Coronary artery (tissue), 2 donors: Measurements from ENCODE around the gene PLCB2.
A peak's percentile ranks its signal among the peaks of the same experiment; 100 is the strongest.

ENCODE experiments used
- DNase-seq: peaks from one replicate; pipeline ENCODE4 v3.0.0-alpha.2; 2017; ENCODE audit warnings: low spot score
- H3K27ac ChIP-seq, 2 donors: fragments of 200-600 bp; sonication (generic); one replicate each; pipeline ENCODE4 v1.5.1; 2016 to 2019
- H3K4me3 ChIP-seq: fragments of 200-600 bp; sonication (generic); 2 replicates; pipeline ENCODE4 v1.5.1; 2016; ENCODE audit warnings: mild to moderate bottlenecking, moderate library complexity
- CTCF ChIP-seq: fragments of 200-600 bp; sonication (generic); IDR thresholded peaks from one replicate; pipeline ENCODE4 v1.5.1; 2019; ENCODE audit warnings: antibody characterized with exemption

PLCB2 gene

DNA sequence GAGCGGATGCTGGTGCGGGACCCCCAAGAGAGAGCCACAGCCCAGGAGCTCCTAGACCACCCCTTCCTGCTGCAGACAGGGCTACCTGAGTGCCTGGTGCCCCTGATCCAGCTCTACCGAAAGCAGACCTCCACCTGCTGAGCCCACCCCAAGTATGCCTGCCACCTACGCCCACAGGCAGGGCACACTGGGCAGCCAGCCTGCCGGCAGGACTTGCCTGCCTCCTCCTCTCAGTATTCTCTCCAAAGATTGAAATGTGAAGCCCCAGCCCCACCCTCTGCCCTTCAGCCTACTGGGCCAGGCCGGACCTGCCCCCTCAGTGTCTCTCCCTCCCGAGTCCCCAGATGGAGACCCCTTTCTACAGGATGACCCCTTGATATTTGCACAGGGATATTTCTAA, 31.8 kb downstream of the PLCB2 start:
- no peak for TF ChIP-seq CTCF
- Histone ChIP-seq H3K4me3 (no peak overlapping the region), H3K27ac (no peak overlapping the region)
- no peak for DNase-seq

DNA sequence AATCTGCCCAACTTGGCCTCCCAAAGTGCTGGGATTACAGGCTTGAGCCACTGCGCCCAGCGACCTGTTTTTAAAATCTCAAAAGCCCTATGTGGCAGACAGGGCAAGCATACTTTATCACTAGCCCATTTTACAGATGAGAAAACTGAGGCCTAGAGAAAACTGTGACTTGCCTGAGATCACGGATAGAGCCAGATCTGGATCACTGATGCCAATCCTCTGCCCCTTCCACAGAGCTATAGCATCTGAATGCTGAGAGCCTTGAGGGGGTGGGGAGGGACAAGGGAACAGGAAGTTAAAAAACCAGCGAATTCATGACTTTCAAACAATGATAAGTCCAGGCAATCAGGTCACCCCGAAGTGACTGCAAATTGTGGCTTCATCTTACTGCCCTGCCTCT, 32.2 kb downstream of the PLCB2 start:
- Histone ChIP-seq H3K4me3 (no peak overlapping the region), H3K27ac (no peak overlapping the region)
- DNase-seq = no peak
- TF ChIP-seq CTCF = no peak

DNA sequence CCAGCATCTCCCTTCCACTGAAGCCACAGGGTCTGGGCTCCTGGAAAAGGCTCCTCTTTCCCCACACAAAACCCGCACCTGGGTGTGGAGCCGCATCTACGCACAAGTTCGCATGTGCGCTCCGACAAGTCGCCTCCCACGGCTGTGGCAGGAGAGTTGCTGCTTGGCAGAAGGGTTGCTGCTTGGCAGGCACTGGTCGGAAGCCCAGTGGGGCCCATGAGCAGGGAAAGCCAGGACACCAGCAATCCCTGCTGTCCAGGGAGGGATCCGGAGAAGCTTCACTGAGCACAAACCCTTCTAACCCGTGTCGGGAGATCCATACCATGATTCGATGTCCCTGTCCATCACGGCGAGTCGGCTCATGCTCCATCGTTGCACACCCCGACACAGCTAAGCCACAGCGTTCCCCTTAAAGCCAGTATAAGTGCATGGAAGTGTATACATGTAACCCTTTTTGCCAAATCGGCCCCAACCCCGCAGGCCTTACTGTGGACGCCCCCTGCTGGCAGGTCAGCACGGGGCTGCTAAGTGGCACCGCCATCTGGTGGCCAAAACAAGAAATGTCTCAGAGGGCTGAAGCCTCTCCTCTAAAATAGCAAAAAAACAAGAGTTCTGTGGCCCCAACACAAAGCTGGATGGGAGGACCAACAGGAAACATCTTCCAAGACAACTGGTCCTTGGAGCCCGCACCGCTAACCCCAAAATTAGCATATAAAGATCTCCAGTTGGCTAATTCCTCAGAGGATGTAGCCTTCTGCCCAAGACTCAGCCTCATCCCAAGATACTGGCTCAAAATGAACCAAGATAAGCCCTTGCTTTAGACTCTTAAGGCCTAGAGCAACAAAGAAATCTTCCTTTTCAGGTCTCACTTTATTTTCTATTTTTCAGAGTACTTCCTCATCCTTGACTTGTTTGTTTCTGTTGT, 33.1 kb downstream of the PLCB2 start:
- DNase-seq = peak; percentile 83
- Histone ChIP-seq H3K27ac (no peak overlapping the region), H3K4me3 (no peak overlapping the region)
- TF ChIP-seq CTCF = peak; percentile 100

DNA sequence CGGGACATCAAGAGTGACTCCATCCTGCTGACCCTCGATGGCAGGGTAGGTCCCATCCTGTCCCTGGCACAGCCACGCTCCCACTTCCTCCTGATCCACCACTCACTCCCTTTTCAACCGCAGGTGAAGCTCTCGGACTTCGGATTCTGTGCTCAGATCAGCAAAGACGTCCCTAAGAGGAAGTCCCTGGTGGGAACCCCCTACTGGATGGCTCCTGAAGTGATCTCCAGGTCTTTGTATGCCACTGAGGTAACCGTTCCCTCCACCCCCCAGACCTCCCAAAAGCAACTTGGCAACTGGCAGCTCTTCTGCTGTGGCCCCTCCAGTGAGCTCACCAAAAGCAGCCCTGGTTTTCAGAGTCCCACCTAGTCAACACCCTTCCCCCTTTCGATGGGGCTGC, 34.3 kb downstream of the PLCB2 start:
- Histone ChIP-seq H3K4me3 (no peak overlapping the region), H3K27ac (no peak overlapping the region)
- DNase-seq = no peak
- TF ChIP-seq CTCF = no peak

- Histone ChIP-seq H3K4me3 (no peak overlapping the region), H3K27ac (no peak overlapping the region)
- no peak for DNase-seq
- no peak for TF ChIP-seq CTCF
These were observed 35.2 kb downstream of the PLCB2 start for GRCh38 chr15:40272485-40273056.

DNA sequence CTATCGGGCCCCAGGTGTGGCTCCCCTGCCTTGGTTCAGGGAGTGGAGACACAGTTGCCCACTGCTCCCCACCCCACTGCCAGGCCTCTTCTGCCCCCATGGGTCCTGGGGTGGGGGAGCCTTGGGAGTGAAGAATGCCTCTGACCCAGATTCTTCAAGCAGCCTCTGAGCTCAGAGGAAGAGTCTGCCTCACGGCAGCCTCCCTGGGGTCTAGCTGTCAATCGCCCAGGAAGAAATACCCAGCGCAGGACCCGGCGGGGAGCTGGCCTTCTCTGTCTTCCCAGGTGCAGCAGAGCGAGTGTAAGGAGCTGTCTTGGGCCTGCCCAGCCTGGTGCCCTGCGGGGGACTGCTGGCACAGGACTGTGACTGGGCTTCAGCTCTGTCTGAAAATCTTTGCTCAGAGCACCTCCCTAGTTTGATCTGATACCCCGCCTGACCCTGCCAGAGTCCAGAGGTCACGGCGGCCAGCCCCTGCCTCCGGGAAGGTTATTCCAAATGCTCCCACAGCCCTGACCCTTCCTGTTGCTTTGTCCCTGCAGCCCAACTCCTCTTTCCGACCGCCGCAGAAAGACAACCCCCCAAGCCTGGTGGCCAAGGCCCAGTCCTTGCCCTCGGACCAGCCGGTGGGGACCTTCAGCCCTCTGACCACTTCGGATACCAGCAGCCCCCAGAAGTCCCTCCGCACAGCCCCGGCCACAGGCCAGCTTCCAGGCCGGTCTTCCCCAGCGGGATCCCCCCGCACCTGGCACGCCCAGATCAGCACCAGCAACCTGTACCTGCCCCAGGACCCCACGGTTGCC, 35.9 kb downstream of the PLCB2 start:
- TF ChIP-seq CTCF = no peak
- Histone ChIP-seq H3K4me3 (no peak overlapping the region), H3K27ac (no peak overlapping the region)
- no peak for DNase-seq
